ENCODE results near the gene PRR3. TPM values are rescaled to one million over a fixed set of nuclear protein-coding genes. Genes with fewer than 3 reads are reported as not detected.

Gene PRR3
- polyA plus RNA-seq, 3 donors, result 2.8 to 7.1 (median 3.6) TPM

- peak overlapping the region in 1 of 7 donors; percentile 18 for H3K27ac Mint-ChIP-seq
- H3K9me3 ChIP-seq (replicated peaks in 1 of 2; ENCODE audit: control insufficient read depth in 1 of 2, insufficient read depth in 1 of 2, low read length in 2 of 2), result no peaks in the 10 kb centered on the region
- H2AFZ ChIP-seq (ENCODE audit: insufficient read depth, low read depth, low read length, poor library complexity, severe bottlenecking), result no peak overlapping the region
- no peaks in the 10 kb centered on the region for H4K20me1 ChIP-seq (ENCODE audit: insufficient read depth, low read length)
- peaks cover 4 to 7% (median 4%) of the 10 kb centered on the region in 3 donors for H3K27me3 Mint-ChIP-seq (ENCODE audit: low read depth in 3 of 3)
- peaks cover 0 to 3% of the 10 kb centered on the region in 2 donors for H3K36me3 Mint-ChIP-seq
- peaks cover 29 to 32% of the 10 kb centered on the region in 2 donors for H3K4me1 ChIP-seq (ENCODE audit: control insufficient read depth in 1 of 2, insufficient read depth in 2 of 2, low read length in 2 of 2)
- no peak overlapping the region for H3K9ac ChIP-seq (ENCODE audit: insufficient read depth, low read length, poor library complexity, severe bottlenecking)
- no peak overlapping the region for H3K27ac ChIP-seq (ENCODE audit: low read depth in 1 of 2, low read length in 2 of 2)
- no peak for TF ChIP-seq CTCF (IDR thresholded peaks at IDR 0.05)
- intact Hi-C loops (cut with micrococcal nuclease), result loop anchor here in 1 of 2 donors (5.0 kb wide), 1 partner anchor 41 kb away; no protein-coding TSS in a partner anchor
- no peak for DNase-seq
- H3K36me3 ChIP-seq (replicated peaks in 1 of 2; ENCODE audit: control insufficient read depth in 1 of 2, insufficient read depth in 2 of 2, low read length in 2 of 2), result no peaks in the 10 kb centered on the region
- H3K79me2 ChIP-seq (ENCODE audit: insufficient read depth, low read length), result no peaks in the 10 kb centered on the region
- 83% methylated on average over 7 of the region's 15 CpGs for WGBS (ENCODE audit: insufficient coverage)
- H3K4me3 Mint-ChIP-seq, result no peak overlapping the region
- H3K4me3 ChIP-seq (replicated peaks in 1 of 3; ENCODE audit: low read depth in 2 of 3, low read length in 3 of 3), result no peak overlapping the region
- H3K4me1 Mint-ChIP-seq, result peaks cover 29% of the 10 kb centered on the region
- H3K9me3 Mint-ChIP-seq, result peaks cover 0 to 3% (median 0%) of the 10 kb centered on the region in 7 donors
- no peak overlapping the region for H3K4me2 ChIP-seq (replicated peaks; ENCODE audit: extremely low read depth, low read length, poor library complexity, severe bottlenecking)
- H3K27me3 ChIP-seq (ENCODE audit: control insufficient read depth in 2 of 2, insufficient read depth in 2 of 2, low read length in 2 of 2), result no peaks in the 10 kb centered on the region
Measured at GRCh38 chr6:30533460-30534294, 23.4 kb upstream of the PRR3 start.

GRCh38 chr6:30537931-30538330 is 19.2 kb upstream of the PRR3 start:
- Histone ChIP-seq H3K79me2 (ENCODE audit: insufficient read depth, low read length) (no peaks in the 10 kb centered on the region), H3K4me2 (replicated peaks; ENCODE audit: extremely low read depth, low read length, poor library complexity, severe bottlenecking) (no peak overlapping the region), H3K9me3 (replicated peaks in 1 of 2; ENCODE audit: control insufficient read depth in 1 of 2, insufficient read depth in 1 of 2, low read length in 2 of 2) (no peaks in the 10 kb centered on the region), H3K4me1 (ENCODE audit: control insufficient read depth in 1 of 2, insufficient read depth in 2 of 2, low read length in 2 of 2) (peaks cover 13% of the 10 kb centered on the region in 2 donors), H3K4me3 (replicated peaks in 1 of 3; ENCODE audit: low read depth in 2 of 3, low read length in 3 of 3) (no peak overlapping the region), H3K9ac (ENCODE audit: insufficient read depth, low read length, poor library complexity, severe bottlenecking) (no peak overlapping the region), H3K27ac (ENCODE audit: low read depth in 1 of 2, low read length in 2 of 2) (no peak overlapping the region), H2AFZ (ENCODE audit: insufficient read depth, low read depth, low read length, poor library complexity, severe bottlenecking) (no peak overlapping the region), H3K36me3 (replicated peaks in 1 of 2; ENCODE audit: control insufficient read depth in 1 of 2, insufficient read depth in 2 of 2, low read length in 2 of 2) (no peaks in the 10 kb centered on the region), H3K27me3 (ENCODE audit: control insufficient read depth in 2 of 2, insufficient read depth in 2 of 2, low read length in 2 of 2) (peaks cover 11 to 12% of the 10 kb centered on the region in 2 donors), H4K20me1 (ENCODE audit: insufficient read depth, low read length) (no peaks in the 10 kb centered on the region)
- H3K4me1 Mint-ChIP-seq, result peaks cover 14% of the 10 kb centered on the region
- no peak overlapping the region for H3K4me3 Mint-ChIP-seq
- peak in 1 of 3 donors; percentile 51 for DNase-seq
- H3K27me3 Mint-ChIP-seq (ENCODE audit: low read depth in 3 of 3), result peaks cover 13 to 20% (median 17%) of the 10 kb centered on the region in 3 donors
- no CpG with 5 or more reads among the region's 3 CpGs for WGBS (ENCODE audit: insufficient coverage)
- H3K36me3 Mint-ChIP-seq, result no peaks in the 10 kb centered on the region
- no peaks in the 10 kb centered on the region for H3K9me3 Mint-ChIP-seq
- intact Hi-C loops (cut with micrococcal nuclease), result no loop called here
- H3K27ac Mint-ChIP-seq, result no peak overlapping the region
- TF ChIP-seq CTCF (IDR thresholded peaks at IDR 0.05), result no peak

All from CD14-positive monocyte (primary cell).